BJ (cell line): ENCODE measurements around the gene RSPRY1. TPM values are rescaled to one million over a fixed set of nuclear protein-coding genes. Genes with fewer than 3 reads are reported as not detected.

Source experiments
- CTCF ChIA-PET: fragments of 350-600 bp; formaldehyde crosslinking; extraction: SDS; loops from one replicate; lab custom pipeline; 2021; ENCODE audit warnings: antibody characterized with exemption, inconsistent platforms; lab: Yijun Ruan, JAX
- POLR2A ChIA-PET: fragments of 300-600 bp; sonication (Branson Sonifier 250); formaldehyde crosslinking; extraction: SDS; loops from one replicate; lab custom pipeline; 2021; ENCODE audit warnings: antibody characterized with exemption; lab: Charles Lee
- DNase-seq: peaks from one replicate; pipeline ENCODE4 v3.0.0-alpha.2; 2011; ENCODE audit warnings: low read depth
- H3K27me3 ChIP-seq: 2 replicates; pipeline ENCODE4 v1.6.0; 2011; ENCODE audit warnings: low read length; ENCODE audit not compliant: control insufficient read depth, insufficient read depth
- H3K36me3 ChIP-seq: 2 replicates; pipeline ENCODE4 v1.5.1; 2011; ENCODE audit warnings: low read length; ENCODE audit not compliant: control insufficient read depth, insufficient read depth
- H3K4me3 ChIP-seq: 2 replicates; pipeline ENCODE4 v1.5.1; 2011; ENCODE audit warnings: low read depth, mild to moderate bottlenecking, control low read depth, low read length
- polyA plus RNA-seq: library from polyadenylated mRNA; depleted of rRNA; stranded (reverse); fragments of >200 nt; gene quantifications from 2 replicates; pipeline ENCODE4 v1.2.3, GENCODE V29; 2011
- TF ChIP-seq, protein P1 (sequence below): IDR thresholded peaks from 2 replicates; pipeline ENCODE4 v1.5.1; 2011; ENCODE audit warnings: low read depth, mild to moderate bottlenecking, control low read depth, inconsistent platforms, low read length, moderate library complexity; ENCODE audit not compliant: insufficient read depth

RSPRY1 gene
- polyA plus RNA-seq, 1 experiment: 29.7 TPM

DNA sequence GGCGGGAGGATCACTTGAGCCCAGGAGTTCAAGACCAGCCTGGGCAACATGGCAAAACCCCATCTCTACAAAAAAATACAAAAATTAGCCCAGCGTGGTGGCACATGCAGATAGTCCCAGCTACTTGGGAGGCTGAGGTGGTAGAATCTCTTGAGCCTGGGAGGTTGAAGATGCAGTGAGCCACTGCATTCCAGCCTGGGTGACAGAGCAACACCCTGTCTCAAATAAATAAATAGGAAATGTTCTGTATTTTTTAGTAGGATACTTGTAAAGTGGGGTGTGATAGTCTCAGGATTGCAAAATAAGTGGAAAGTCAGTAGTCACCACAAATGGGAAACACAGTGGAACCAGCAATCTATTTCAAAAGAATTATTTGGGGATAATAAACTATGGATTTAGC, 4.0 kb downstream of the RSPRY1 start:
- ChIA-PET POLR2A (interaction anchor here (0.5 kb wide), 1 partner anchor 39 kb away, joined by 3 read pairs; no protein-coding TSS in a partner anchor), CTCF (interaction anchor here (0.9 kb wide), 1 partner anchor 229 kb away, joined by 3 read pairs; no protein-coding TSS in a partner anchor)
- Histone ChIP-seq H3K36me3 (no peaks in the 10 kb centered on the region; the same call in 1 of the 2 replicates), H3K27me3 (no peaks in the 10 kb centered on the region), H3K4me3 (no peak overlapping the region)
- no peak for DNase-seq
- TF ChIP-seq, protein P1, sequence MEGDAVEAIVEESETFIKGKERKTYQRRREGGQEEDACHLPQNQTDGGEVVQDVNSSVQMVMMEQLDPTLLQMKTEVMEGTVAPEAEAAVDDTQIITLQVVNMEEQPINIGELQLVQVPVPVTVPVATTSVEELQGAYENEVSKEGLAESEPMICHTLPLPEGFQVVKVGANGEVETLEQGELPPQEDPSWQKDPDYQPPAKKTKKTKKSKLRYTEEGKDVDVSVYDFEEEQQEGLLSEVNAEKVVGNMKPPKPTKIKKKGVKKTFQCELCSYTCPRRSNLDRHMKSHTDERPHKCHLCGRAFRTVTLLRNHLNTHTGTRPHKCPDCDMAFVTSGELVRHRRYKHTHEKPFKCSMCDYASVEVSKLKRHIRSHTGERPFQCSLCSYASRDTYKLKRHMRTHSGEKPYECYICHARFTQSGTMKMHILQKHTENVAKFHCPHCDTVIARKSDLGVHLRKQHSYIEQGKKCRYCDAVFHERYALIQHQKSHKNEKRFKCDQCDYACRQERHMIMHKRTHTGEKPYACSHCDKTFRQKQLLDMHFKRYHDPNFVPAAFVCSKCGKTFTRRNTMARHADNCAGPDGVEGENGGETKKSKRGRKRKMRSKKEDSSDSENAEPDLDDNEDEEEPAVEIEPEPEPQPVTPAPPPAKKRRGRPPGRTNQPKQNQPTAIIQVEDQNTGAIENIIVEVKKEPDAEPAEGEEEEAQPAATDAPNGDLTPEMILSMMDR: no peak

DNA sequence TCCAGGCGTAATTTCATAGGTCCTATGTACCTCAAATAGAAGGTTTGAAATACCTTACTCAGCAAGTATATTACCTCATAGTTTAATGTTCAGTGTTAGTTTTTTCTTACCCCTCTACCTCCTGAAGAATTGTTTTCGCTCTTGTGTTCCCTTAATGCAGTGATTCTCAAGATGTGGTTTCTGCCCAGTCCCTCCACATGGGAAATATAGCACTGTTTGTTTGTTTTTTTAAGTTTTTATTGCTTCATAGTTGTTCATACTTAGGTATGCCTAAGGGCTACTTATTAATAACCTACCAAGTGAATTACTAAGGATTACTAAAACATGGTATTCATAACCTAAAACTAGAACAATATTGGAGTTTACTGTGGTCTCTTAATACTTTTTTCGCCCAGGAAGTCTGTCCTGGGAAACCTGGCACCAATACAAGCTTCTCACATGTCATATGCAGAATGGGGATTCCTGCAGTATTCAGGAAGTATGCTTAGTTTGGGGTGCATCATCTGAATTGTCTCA, 5.0 kb downstream of the RSPRY1 start:
- CTCF ChIA-PET: interaction anchor here (0.7 kb wide), 1 partner anchor 493 kb away, joined by 3 read pairs; no protein-coding TSS in a partner anchor
- TF ChIP-seq, protein P1: no peak
- POLR2A ChIA-PET: no interaction called here
- Histone ChIP-seq H3K36me3 (no peaks in the 10 kb centered on the region; the same call in 1 of the 2 replicates), H3K27me3 (no peaks in the 10 kb centered on the region), H3K4me3 (no peak overlapping the region)
- DNase-seq: peak; percentile 44

DNA sequence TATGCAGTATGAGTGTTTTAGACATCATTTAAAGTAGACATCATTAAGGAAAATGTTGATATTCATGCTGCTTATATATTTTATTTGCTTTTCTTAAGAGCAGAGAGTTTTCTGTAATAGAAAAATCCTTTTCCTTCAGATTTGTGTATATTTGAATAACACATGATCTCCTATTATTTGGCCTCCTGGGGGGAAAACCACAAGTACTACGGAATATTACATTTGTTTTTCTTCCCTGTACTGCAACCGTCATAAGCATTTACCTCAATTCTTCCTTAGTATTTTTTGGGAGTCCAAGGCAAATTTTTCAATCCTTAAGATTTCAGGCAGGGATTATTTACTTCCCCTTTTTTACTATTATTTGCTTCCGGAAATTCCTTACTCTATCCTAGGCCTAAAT, 6.0 kb downstream of the RSPRY1 start:
- Histone ChIP-seq H3K4me3 (no peak overlapping the region), H3K36me3 (no peaks in the 10 kb centered on the region; the same call in 1 of the 2 replicates), H3K27me3 (no peaks in the 10 kb centered on the region)
- POLR2A ChIA-PET: no interaction called here
- DNase-seq: no peak
- TF ChIP-seq, protein P1: no peak
- CTCF ChIA-PET: no interaction called here

DNA sequence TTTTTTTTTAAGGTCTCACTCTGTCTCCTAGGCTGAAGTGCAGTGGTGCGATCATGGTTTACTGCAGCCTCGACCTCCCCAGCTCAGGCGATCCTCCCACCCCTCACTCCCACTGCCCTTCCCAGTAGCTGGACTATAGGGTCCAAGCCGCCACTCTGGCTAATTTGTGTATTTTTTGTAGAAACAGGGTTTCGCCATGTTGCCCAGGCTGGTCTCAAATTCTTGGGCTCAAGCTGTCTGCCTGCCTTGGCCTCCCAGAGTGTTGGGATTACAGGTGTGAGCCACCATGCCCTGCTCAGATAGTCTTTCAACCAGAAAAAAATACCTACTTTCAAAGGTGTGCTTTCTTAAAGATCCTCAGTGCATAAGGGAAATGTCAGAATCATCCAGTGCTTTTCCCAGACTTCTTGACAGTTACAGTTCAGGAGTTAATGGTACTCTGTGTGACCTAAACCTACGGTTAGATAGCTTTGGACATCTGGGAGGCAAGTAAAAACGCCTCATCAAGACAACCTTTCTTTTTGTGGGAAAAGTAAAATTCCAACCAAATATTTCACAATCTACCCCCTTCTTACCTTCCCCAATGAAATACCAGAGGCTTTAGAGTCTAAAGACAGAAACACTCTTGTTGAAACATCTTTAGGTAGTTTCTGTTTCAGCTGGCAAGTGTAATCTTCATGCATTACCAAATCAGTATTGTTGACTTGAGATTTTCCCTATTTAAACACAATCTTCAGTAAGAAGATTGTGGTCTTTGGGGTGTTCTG, 6.8 kb downstream of the RSPRY1 start:
- ChIA-PET CTCF (no interaction called here), POLR2A (no interaction called here)
- H3K4me3 ChIP-seq: no peak overlapping the region

DNA sequence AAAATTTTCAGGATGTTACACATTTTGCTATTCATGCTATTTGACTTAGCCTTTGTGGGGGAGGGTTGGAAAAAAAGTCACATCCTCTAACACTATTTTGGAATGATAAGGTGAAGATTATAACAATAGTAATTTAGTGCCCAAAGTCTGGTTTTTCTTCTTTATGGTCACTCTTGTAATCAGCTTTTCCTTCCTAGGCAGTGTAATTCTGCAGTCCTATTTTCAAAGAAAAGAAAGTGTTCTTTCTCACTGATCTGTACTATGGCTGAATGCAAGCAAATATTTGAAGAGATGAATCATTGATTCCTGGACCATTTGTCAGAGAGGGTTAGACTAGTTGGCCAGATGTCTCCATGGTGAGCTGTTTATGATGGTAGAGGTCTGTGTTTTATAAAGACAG, 8.4 kb downstream of the RSPRY1 start:
- H3K36me3 ChIP-seq: no peaks in the 10 kb centered on the region; the same call in 1 of the 2 replicates
- TF ChIP-seq, protein P1: no peak
- H3K4me3 ChIP-seq: no peak overlapping the region
- DNase-seq: peak; percentile 82
- no peaks in the 10 kb centered on the region for H3K27me3 ChIP-seq
- ChIA-PET POLR2A (no interaction called here), CTCF (interaction anchor here (1.0 kb wide), 1 partner anchor 12 kb away, joined by 3 read pairs; no protein-coding TSS in a partner anchor)

More for the DNA sequence above, 6.8 kb downstream of the RSPRY1 start:
- TF ChIP-seq, protein P1: no peak
- DNase-seq: no peak
- H3K27me3 ChIP-seq: no peaks in the 10 kb centered on the region
- no peaks in the 10 kb centered on the region; the same call in 1 of the 2 replicates for H3K36me3 ChIP-seq
